Measurements from ENCODE around the gene NDUFA9.

NDUFA9 gene

GRCh38 chr12:4648501-4649357 is at the start of gene NDUFA9, which contains the start of gene AKAP3:
NDUFA9 (plus strand) TSS chr12:4649114; CDS start chr12:4649127, 13 bp downstream.
AKAP3 (minus strand) TSS chr12:4649051; CDS start chr12:4638196, 10,855 bp downstream.
- DNase-seq, result peak; percentile 89

GRCh38 chr12:4603421-4603820 is 45.5 kb upstream of the NDUFA9 start:
- DNase-seq, result no peak

GRCh38 chr12:4603946-4604345 is 45.0 kb upstream of the NDUFA9 start:
- no peak for DNase-seq

- DNase-seq, result peak; percentile 90
Observed at GRCh38 chr12:4604684-4605193, 44.2 kb upstream of the NDUFA9 start.

GRCh38 chr12:4607056-4607455 is 41.9 kb upstream of the NDUFA9 start:
- DNase-seq, result no peak

GRCh38 chr12:4609071-4609470 is 39.8 kb upstream of the NDUFA9 start:
- DNase-seq, result no peak

- DNase-seq, result no peak
Observed at GRCh38 chr12:4610481-4610880, 38.4 kb upstream of the NDUFA9 start.

- DNase-seq, result no peak
Observed at GRCh38 chr12:4615667-4616066, 33.2 kb upstream of the NDUFA9 start.

GRCh38 chr12:4621511-4621910 is 27.4 kb upstream of the NDUFA9 start:
- no peak for DNase-seq

- no peak for DNase-seq
Observed at GRCh38 chr12:4626543-4626942, 22.4 kb upstream of the NDUFA9 start.

- no peak for DNase-seq
Observed at GRCh38 chr12:4628406-4628805, 20.5 kb upstream of the NDUFA9 start.

GRCh38 chr12:4630262-4630661 is 18.7 kb upstream of the NDUFA9 start:
- no peak for DNase-seq

GRCh38 chr12:4643747-4644146 is 5.2 kb upstream of the NDUFA9 start:
- DNase-seq, result no peak

- no peak for DNase-seq
Observed at GRCh38 chr12:4645023-4645422, 3.9 kb upstream of the NDUFA9 start.

- no peak for DNase-seq
Observed at GRCh38 chr12:4648104-4648500, 812 bp upstream of the NDUFA9 start.

- no peak for DNase-seq
Observed at GRCh38 chr12:4649358-4649661, 396 bp downstream of the NDUFA9 start.

GRCh38 chr12:4653257-4653656 is 4.3 kb downstream of the NDUFA9 start:
- no peak for DNase-seq

GRCh38 chr12:4653691-4654090 is 4.8 kb downstream of the NDUFA9 start:
- DNase-seq, result no peak

GRCh38 chr12:4663971-4664505 is 15.1 kb downstream of the NDUFA9 start:
- DNase-seq, result no peak

GRCh38 chr12:4665236-4665635 is 16.3 kb downstream of the NDUFA9 start:
- no peak for DNase-seq

GRCh38 chr12:4679711-4680110 is 30.8 kb downstream of the NDUFA9 start:
- DNase-seq, result no peak

- no peak for DNase-seq
Observed at GRCh38 chr12:4681732-4682131, 32.8 kb downstream of the NDUFA9 start.

- DNase-seq, result no peak
Observed at GRCh38 chr12:4685317-4685716, 36.4 kb downstream of the NDUFA9 start.

- no peak for DNase-seq
Observed at GRCh38 chr12:4690760-4691159, 41.8 kb downstream of the NDUFA9 start.

Data from activated CD8-positive, alpha-beta memory T cell treated with anti-CD3 and anti-CD28 coated beads for 24 hours (primary cell).